Neural progenitor cell (in vitro differentiated cells): ENCODE measurements around the gene SIGLEC9.

ENCODE experiments used
- EZH2 ChIP-seq: fragments of 200-600 bp; sonication (generic); IDR thresholded peaks from 2 replicates; pipeline ENCODE4 v1.6.1; 2017; ENCODE audit warnings: antibody characterized with exemption, mild to moderate bottlenecking, moderate library complexity
- EZH2phosphoT487 ChIP-seq: fragments of 200-600 bp; sonication (generic); IDR thresholded peaks from 2 replicates; pipeline ENCODE4 v1.6.1; 2017; ENCODE audit warnings: antibody characterized with exemption
- TF ChIP-seq, protein P1 (sequence below): fragments of 200-600 bp; sonication (generic); IDR thresholded peaks from 2 replicates; pipeline ENCODE4 v1.5.1; 2017; ENCODE audit warnings: antibody characterized with exemption, mild to moderate bottlenecking

DNA sequence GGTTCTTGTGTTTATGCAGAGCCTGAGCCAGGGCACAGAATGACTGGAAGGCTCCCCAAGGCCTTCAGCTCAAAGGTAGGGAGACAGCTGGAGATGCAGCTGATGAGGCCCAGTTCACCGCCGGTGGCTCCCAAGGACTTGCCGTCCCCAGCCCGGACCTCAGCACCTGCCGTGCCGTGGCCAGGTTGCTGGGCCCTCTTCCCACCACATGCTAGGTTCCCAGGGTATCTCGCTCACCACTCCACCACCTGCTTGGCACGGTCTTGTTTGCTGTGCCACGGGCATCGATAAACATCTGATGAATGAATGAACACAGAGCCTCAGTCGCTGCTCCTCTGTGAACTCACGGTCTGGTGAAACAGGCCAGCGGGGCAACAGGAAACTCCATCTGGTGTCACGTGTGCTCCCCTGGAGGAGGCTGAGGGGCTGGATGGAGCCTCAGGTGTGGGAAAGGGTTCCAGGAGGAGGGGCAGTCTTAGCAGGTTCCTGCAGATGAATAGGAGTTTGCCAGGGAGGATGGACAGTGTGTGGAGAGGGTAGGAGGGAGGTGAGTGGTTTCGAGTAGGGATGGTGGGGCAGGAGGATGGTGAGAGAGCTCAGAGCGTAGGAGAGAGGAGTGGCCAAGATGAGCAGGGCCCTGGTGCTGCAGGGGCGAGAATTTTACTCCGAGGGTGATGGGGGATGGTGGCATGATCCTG, 38.4 kb upstream of the SIGLEC9 start:
- TF ChIP-seq, protein P1, sequence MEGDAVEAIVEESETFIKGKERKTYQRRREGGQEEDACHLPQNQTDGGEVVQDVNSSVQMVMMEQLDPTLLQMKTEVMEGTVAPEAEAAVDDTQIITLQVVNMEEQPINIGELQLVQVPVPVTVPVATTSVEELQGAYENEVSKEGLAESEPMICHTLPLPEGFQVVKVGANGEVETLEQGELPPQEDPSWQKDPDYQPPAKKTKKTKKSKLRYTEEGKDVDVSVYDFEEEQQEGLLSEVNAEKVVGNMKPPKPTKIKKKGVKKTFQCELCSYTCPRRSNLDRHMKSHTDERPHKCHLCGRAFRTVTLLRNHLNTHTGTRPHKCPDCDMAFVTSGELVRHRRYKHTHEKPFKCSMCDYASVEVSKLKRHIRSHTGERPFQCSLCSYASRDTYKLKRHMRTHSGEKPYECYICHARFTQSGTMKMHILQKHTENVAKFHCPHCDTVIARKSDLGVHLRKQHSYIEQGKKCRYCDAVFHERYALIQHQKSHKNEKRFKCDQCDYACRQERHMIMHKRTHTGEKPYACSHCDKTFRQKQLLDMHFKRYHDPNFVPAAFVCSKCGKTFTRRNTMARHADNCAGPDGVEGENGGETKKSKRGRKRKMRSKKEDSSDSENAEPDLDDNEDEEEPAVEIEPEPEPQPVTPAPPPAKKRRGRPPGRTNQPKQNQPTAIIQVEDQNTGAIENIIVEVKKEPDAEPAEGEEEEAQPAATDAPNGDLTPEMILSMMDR: no peak
- TF ChIP-seq EZH2phosphoT487: no peak
- no peak for TF ChIP-seq EZH2
